Fibroblast of skin of left quadriceps (primary cell): Measurements from ENCODE around the gene SCAI.
"Not testable (repeated sequence)": the region's sequence is repeated elsewhere in the genome, so short reads cannot be mapped to it uniquely, and the experiment has no call there.

Source experiments
- DNase-seq, 2 experiments: peaks; one replicate each; pipeline ENCODE4 v3.0.0-alpha.2; 2013; ENCODE audit warnings: low read depth in 2 of 2

SCAI gene

GRCh38 chr9:125143377-125144090 lies at the start of gene SCAI:
SCAI (minus strand) TSS chr9:125143528; CDS start chr9:125143437, 91 bp downstream.
- peak; percentile 97 to 98 for DNase-seq

GRCh38 chr9:125190361-125190801 lies 47.1 kb upstream of the SCAI start:
- DNase-seq = no peak

GRCh38 chr9:125189361-125190289 lies 46.3 kb upstream of the SCAI start, which contains the start of gene PPP6C:
PPP6C (minus strand) TSS chr9:125189803; CDS start chr9:125189718, 85 bp downstream.
- peak; percentile 89 to 90 for DNase-seq

GRCh38 chr9:125189011-125189360 lies 45.7 kb upstream of the SCAI start:
- DNase-seq = no peak

- no peak for DNase-seq
These were observed 40.2 kb upstream of the SCAI start for GRCh38 chr9:125183561-125183960.

GRCh38 chr9:125183054-125183453 lies 39.7 kb upstream of the SCAI start:
- no peak for DNase-seq

- not testable (repeated sequence) for DNase-seq
These were observed 38.4 kb upstream of the SCAI start for GRCh38 chr9:125181756-125182155.

GRCh38 chr9:125180876-125181275 lies 37.5 kb upstream of the SCAI start:
- DNase-seq = no peak

- DNase-seq = not testable (repeated sequence)
These were observed 36.4 kb upstream of the SCAI start for GRCh38 chr9:125179776-125180175.

- no peak for DNase-seq
These were observed 34.6 kb upstream of the SCAI start for GRCh38 chr9:125177888-125178287.

- peak; percentile 66 to 69 for DNase-seq
These were observed 33.3 kb upstream of the SCAI start for GRCh38 chr9:125176636-125177035.

- no peak for DNase-seq
These were observed 28.9 kb upstream of the SCAI start for GRCh38 chr9:125172031-125172755.

- DNase-seq = no peak
These were observed 26.6 kb upstream of the SCAI start for GRCh38 chr9:125169895-125170294.

- no peak for DNase-seq
These were observed 23.4 kb upstream of the SCAI start for GRCh38 chr9:125166762-125167161.

GRCh38 chr9:125162891-125163290 lies 19.6 kb upstream of the SCAI start:
- DNase-seq = not testable (repeated sequence)

GRCh38 chr9:125161284-125161918 lies 18.1 kb upstream of the SCAI start:
- peak in 1 of 2 experiments; percentile 24 for DNase-seq

GRCh38 chr9:125160750-125161149 lies 17.4 kb upstream of the SCAI start:
- no peak for DNase-seq

- DNase-seq = no peak
These were observed 13.2 kb upstream of the SCAI start for GRCh38 chr9:125156551-125156950.

GRCh38 chr9:125153712-125154367 lies 10.5 kb upstream of the SCAI start:
- no peak for DNase-seq

- DNase-seq = no peak
These were observed 8.4 kb upstream of the SCAI start for GRCh38 chr9:125151730-125152129.
